ENCODE results near the gene PARVB. TPM values are rescaled to one million over a fixed set of nuclear protein-coding genes. Genes with fewer than 3 reads are reported as not detected.

PARVB gene
- total RNA-seq, 1 experiment from 2014 or later, result 85.3 TPM

DNA sequence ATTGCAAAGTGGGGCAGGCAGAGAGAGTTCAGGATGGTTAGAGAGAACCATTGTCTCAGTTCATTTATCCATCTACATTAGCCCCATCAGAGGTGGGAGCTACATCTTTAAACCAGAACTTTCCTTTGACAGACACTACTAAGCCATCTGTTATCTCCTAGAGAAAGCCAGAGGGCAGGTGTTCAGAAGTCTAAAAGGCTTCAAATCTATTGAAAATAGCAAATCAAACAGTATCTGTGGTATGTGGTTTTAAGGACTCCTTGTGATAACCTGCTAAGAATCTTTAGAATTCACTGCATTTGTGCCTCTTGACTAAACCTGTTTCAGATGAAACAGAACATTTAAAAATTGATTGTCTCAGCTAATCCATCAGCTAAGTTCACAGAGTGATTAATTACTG, 112.7 kb downstream of the PARVB start:
- H3K79me2 ChIP-seq (ENCODE audit: low read length), result no peaks in the 10 kb centered on the region
- DNase-seq (no peak), ATAC-seq (no peak)
- ChIA-PET POLR2A (ENCODE audit: unreplicated experiment) (interaction anchor here (0.5 kb wide), 1 partner anchor 410 kb away, joined by 5 read pairs; no protein-coding TSS in a partner anchor), CTCF (no interaction called here)
- H3K9me3 ChIP-seq (ENCODE audit: low read length), result no peaks in the 10 kb centered on the region
- H3K27ac ChIP-seq (ENCODE audit: low read length), result no peak overlapping the region
- H3K4me2 ChIP-seq (ENCODE audit: low read length), result no peak overlapping the region
- H3K9me2 ChIP-seq (replicated peaks; ENCODE audit: low read length), result no peaks in the 10 kb centered on the region
- no peaks in the 10 kb centered on the region for H3F3A ChIP-seq (ENCODE audit: low read length, unreplicated experiment)
- no peak overlapping the region for H3K9ac ChIP-seq (ENCODE audit: low read length)
- H3K27me3 ChIP-seq (ENCODE audit: low read length), result no peaks in the 10 kb centered on the region
- intact Hi-C loops (cut with micrococcal nuclease), result no loop called here
- TF ChIP-seq EZH2phosphoT487 (IDR thresholded peaks at IDR 0.05; ENCODE audit: borderline replicate concordance, low read length) (no peak), EZH2 (IDR thresholded peaks at IDR 0.05; ENCODE audit: low read length, unreplicated experiment) (no peak)
- TF ChIP-seq, protein P1, sequence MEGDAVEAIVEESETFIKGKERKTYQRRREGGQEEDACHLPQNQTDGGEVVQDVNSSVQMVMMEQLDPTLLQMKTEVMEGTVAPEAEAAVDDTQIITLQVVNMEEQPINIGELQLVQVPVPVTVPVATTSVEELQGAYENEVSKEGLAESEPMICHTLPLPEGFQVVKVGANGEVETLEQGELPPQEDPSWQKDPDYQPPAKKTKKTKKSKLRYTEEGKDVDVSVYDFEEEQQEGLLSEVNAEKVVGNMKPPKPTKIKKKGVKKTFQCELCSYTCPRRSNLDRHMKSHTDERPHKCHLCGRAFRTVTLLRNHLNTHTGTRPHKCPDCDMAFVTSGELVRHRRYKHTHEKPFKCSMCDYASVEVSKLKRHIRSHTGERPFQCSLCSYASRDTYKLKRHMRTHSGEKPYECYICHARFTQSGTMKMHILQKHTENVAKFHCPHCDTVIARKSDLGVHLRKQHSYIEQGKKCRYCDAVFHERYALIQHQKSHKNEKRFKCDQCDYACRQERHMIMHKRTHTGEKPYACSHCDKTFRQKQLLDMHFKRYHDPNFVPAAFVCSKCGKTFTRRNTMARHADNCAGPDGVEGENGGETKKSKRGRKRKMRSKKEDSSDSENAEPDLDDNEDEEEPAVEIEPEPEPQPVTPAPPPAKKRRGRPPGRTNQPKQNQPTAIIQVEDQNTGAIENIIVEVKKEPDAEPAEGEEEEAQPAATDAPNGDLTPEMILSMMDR (conservative IDR thresholded peaks at IDR 0.05; ENCODE audit: low read depth, low read length), result no peak
- no peaks in the 10 kb centered on the region for H4K20me1 ChIP-seq (ENCODE audit: low read length)
- no TSS peak for BruUV-seq (replicated peaks)
- no peaks in the 10 kb centered on the region for H3K4me1 ChIP-seq (ENCODE audit: insufficient read depth, low read length)
- H3K4me3 ChIP-seq (ENCODE audit: low read length), result no peak overlapping the region
- H2AFZ ChIP-seq (ENCODE audit: low read length), result no peak overlapping the region
- peaks cover 23% of the 10 kb centered on the region for H3K36me3 ChIP-seq (ENCODE audit: low read depth, low read length)

DNA sequence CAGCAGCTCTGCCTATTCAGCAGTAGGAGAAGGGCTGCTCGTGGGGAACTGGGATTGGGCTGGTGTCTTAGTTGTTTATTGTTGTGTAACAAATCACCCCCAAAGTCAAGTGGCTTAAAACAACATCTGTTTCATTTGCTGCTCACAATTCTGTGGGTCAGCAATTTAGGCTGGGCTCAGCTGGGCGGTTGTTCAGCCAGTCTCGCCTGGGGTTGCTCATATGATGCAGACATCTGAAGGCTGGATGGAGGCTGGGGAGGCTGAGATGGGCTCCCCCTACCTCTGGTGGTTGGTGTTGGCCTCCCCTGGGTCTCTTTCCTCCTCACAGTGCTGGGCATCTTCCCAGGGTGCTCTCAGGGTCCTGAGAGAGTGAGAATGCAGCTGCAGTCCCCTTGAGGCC, 113.3 kb downstream of the PARVB start:
- CTCF ChIA-PET, result no interaction called here
- Histone ChIP-seq H3K4me3 (ENCODE audit: low read length) (no peak overlapping the region), H3K79me2 (ENCODE audit: low read length) (no peaks in the 10 kb centered on the region), H4K20me1 (ENCODE audit: low read length) (no peaks in the 10 kb centered on the region), H2AFZ (ENCODE audit: low read length) (no peak overlapping the region), H3K27ac (ENCODE audit: low read length) (no peak overlapping the region), H3F3A (ENCODE audit: low read length, unreplicated experiment) (no peaks in the 10 kb centered on the region), H3K9me3 (ENCODE audit: low read length) (no peaks in the 10 kb centered on the region), H3K4me1 (ENCODE audit: insufficient read depth, low read length) (no peaks in the 10 kb centered on the region), H3K9me2 (replicated peaks; ENCODE audit: low read length) (no peaks in the 10 kb centered on the region), H3K27me3 (ENCODE audit: low read length) (no peaks in the 10 kb centered on the region), H3K4me2 (ENCODE audit: low read length) (no peak overlapping the region), H3K36me3 (ENCODE audit: low read depth, low read length) (peaks cover 23% of the 10 kb centered on the region), H3K9ac (ENCODE audit: low read length) (no peak overlapping the region)
- TF ChIP-seq, protein P1 (conservative IDR thresholded peaks at IDR 0.05; ENCODE audit: low read depth, low read length), result no peak
- TF ChIP-seq EZH2phosphoT487 (IDR thresholded peaks at IDR 0.05; ENCODE audit: borderline replicate concordance, low read length), result no peak
- no peak for TF ChIP-seq EZH2 (IDR thresholded peaks at IDR 0.05; ENCODE audit: low read length, unreplicated experiment)
- no peak for ATAC-seq
- POLR2A ChIA-PET (ENCODE audit: unreplicated experiment), result interaction anchor here (0.5 kb wide), 1 partner anchor 410 kb away, joined by 5 read pairs; no protein-coding TSS in a partner anchor
- DNase-seq, result no peak
- no TSS peak for BruUV-seq (replicated peaks)
- intact Hi-C loops (cut with micrococcal nuclease), result no loop called here

DNA sequence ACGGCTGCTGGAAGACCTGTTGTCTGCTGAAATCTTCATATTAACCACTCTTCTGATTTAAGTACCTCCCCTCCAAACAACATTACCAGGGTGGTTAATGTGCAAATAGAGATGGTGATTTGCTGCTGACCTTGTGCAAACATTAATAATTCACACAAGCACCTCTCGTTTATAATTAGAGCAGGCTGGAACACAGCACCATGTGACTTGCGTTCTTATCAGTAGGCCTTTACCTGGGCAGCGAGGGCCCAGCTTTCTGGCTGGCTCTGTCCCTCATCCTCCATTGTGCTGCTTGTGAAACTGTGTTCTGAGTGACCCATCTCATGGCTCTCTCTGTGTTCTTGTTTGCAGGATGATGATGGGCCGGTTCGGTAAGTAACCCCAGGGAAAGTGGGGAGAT, 115.7 kb downstream of the PARVB start:
- H2AFZ ChIP-seq (ENCODE audit: low read length), result no peak overlapping the region
- ATAC-seq (no peak), DNase-seq (no peak)
- ChIA-PET POLR2A (ENCODE audit: unreplicated experiment) (no interaction called here), CTCF (no interaction called here)
- H3K9ac ChIP-seq (ENCODE audit: low read length), result no peak overlapping the region
- no peak overlapping the region for H3K4me2 ChIP-seq (ENCODE audit: low read length)
- peaks cover 23% of the 10 kb centered on the region for H3K36me3 ChIP-seq (ENCODE audit: low read depth, low read length)
- no peak for TF ChIP-seq EZH2 (IDR thresholded peaks at IDR 0.05; ENCODE audit: low read length, unreplicated experiment)
- no peak for TF ChIP-seq EZH2phosphoT487 (IDR thresholded peaks at IDR 0.05; ENCODE audit: borderline replicate concordance, low read length)
- TF ChIP-seq, protein P1 (conservative IDR thresholded peaks at IDR 0.05; ENCODE audit: low read depth, low read length), result no peak
- H3K9me3 ChIP-seq (ENCODE audit: low read length), result no peaks in the 10 kb centered on the region
- no peaks in the 10 kb centered on the region for H3F3A ChIP-seq (ENCODE audit: low read length, unreplicated experiment)
- no peaks in the 10 kb centered on the region for H3K79me2 ChIP-seq (ENCODE audit: low read length)
- no peak overlapping the region for H3K4me3 ChIP-seq (ENCODE audit: low read length)
- no peaks in the 10 kb centered on the region for H4K20me1 ChIP-seq (ENCODE audit: low read length)
- H3K27me3 ChIP-seq (ENCODE audit: low read length), result no peaks in the 10 kb centered on the region
- no TSS peak for BruUV-seq (replicated peaks)
- no peaks in the 10 kb centered on the region for H3K9me2 ChIP-seq (replicated peaks; ENCODE audit: low read length)
- no peaks in the 10 kb centered on the region for H3K4me1 ChIP-seq (ENCODE audit: insufficient read depth, low read length)
- intact Hi-C loops (cut with micrococcal nuclease), result no loop called here
- H3K27ac ChIP-seq (ENCODE audit: low read length), result no peak overlapping the region

All from PC-3 (cell line).